K562 (cell line): ENCODE results near the gene C9orf50. TPM values are rescaled to one million over a fixed set of nuclear protein-coding genes. Genes with fewer than 3 reads are reported as not detected.

Experiments
- COPS2 ChIP-seq: fragments of 450-650 bp; conservative IDR thresholded peaks from 2 replicates; pipeline ENCODE4 v1.6.1; 2016; ENCODE audit warnings: mild to moderate bottlenecking, moderate library complexity
- ELF1 ChIP-seq: fragments of 200-800 bp; sonication (Bioruptor generic); IDR thresholded peaks from 2 replicates; pipeline ENCODE4 v1.6.1; 2016; ENCODE audit warnings: missing genetic modification characterization, missing compliant biosample characterization
- GABPB1 ChIP-seq: sonication (generic); formaldehyde crosslinking; IDR thresholded peaks from 2 replicates; pipeline ENCODE4 v1.8.0; 2022; ENCODE audit warnings: mild to moderate bottlenecking, missing genetic modification reagents
- GATA2 ChIP-seq: sonication (generic); formaldehyde crosslinking; IDR thresholded peaks from 2 replicates; pipeline ENCODE4 v1.4.0; 2020; ENCODE audit warnings: mild to moderate bottlenecking, missing genetic modification reagents
- GATAD2B ChIP-seq: fragments of 450-650 bp; IDR thresholded peaks from 2 replicates; pipeline ENCODE4 v1.6.1; 2017; ENCODE audit warnings: mild to moderate bottlenecking, borderline replicate concordance
- GTF2F1 ChIP-seq: IDR thresholded peaks from 2 replicates; pipeline ENCODE4 v1.6.1; 2011; ENCODE audit warnings: low read depth, low read length, improper control_type of control experiment
- HDAC2 ChIP-seq: fragments of 450-650 bp; IDR thresholded peaks from 2 replicates; pipeline ENCODE4 v1.6.1; 2016; ENCODE audit warnings: mild to moderate bottlenecking
- SETDB1 ChIP-seq: IDR thresholded peaks from one replicate; pipeline ENCODE4 v1.6.1; 2012; ENCODE audit warnings: low read length, control low read depth, inconsistent platforms
- SLC30A9 ChIP-seq: fragments of 250-450 bp; sonication (Bioruptor Pico); IDR thresholded peaks from 2 replicates; pipeline ENCODE4 v1.8.0; 2022; ENCODE audit warnings: mild to moderate bottlenecking, moderate library complexity
- TBP ChIP-seq: optimal IDR thresholded peaks from 2 replicates; pipeline ENCODE3; 2011; ENCODE audit warnings: low read depth, low read length, improper control_type of control experiment
- TFAM ChIP-seq: fragments of 250-450 bp; sonication (Bioruptor Pico); conservative IDR thresholded peaks from 2 replicates; pipeline ENCODE4 v1.5.0; 2021; ENCODE audit warnings: mild to moderate bottlenecking, moderate library complexity
- ZNF57 ChIP-seq: fragments of 450-650 bp; formaldehyde crosslinking; IDR thresholded peaks from 2 replicates; pipeline ENCODE4 v1.4.0; 2020; ENCODE audit warnings: mild to moderate bottlenecking, moderate library complexity
- ZNF76 ChIP-seq: fragments of 250-450 bp; sonication (Bioruptor Pico); IDR thresholded peaks from 2 replicates; pipeline ENCODE4 v1.4.0; 2020; ENCODE audit warnings: mild to moderate bottlenecking, moderate library complexity, borderline replicate concordance
- ZNF766 ChIP-seq: fragments of 200-800 bp; sonication (Bioruptor generic); conservative IDR thresholded peaks from 2 replicates; pipeline ENCODE4 v1.6.1; 2016; ENCODE audit warnings: missing genetic modification characterization, missing compliant biosample characterization
- polyA plus RNA-seq, 8 experiments: library from polyadenylated mRNA; depleted of rRNA in 4 of 8; stranded (reverse) in 5 of 8; unstranded in 3 of 8; fragments of >200 nt; fragmentation: Nextera tagmentation in 2 of 8; fragmentation: Illumina TruSeq in 1 of 8; extraction: Ambion mirVana in 2 of 8; extraction: Trizol in 1 of 8; gene quantifications; 2 replicates each; pipeline versions ENCODE4 v1.2.1 to v1.2.3, GENCODE V29; 2011 to 2014; ENCODE audit warnings: inconsistent platforms in 1 of 8, missing spikeins in 1 of 8
- total RNA-seq, 7 experiments: library from RNA; depleted of rRNA in 6 of 7; stranded (reverse); fragments of >200 nt in 6 of 7; fragmentation: Illumina TruSeq in 2 of 7; extraction: Trizol in 2 of 7; gene quantifications; 2 replicates each; pipeline versions ENCODE4 v1.2.1 to v1.2.3, GENCODE V29; 2011 to 2021; ENCODE audit warnings: low replicate concordance in 1 of 7
- TF ChIP-seq, protein P1 (sequence below): fragments of 250-450 bp; sonication (Bioruptor Pico); IDR thresholded peaks from 2 replicates; pipeline ENCODE4 v1.8.0; 2022; ENCODE audit warnings: moderate library complexity, mild to moderate bottlenecking, inconsistent platforms
- TF ChIP-seq, protein P2 (sequence below): fragments of 200-800 bp; sonication (Bioruptor generic); IDR thresholded peaks from 2 replicates; pipeline ENCODE4 v1.6.1; 2016; ENCODE audit warnings: missing genetic modification characterization, missing compliant biosample characterization
- TF ChIP-seq, protein P3 (sequence below): fragments of 450-650 bp; IDR thresholded peaks from 2 replicates; pipeline ENCODE4 v1.6.1; 2016; ENCODE audit warnings: low read depth, mild to moderate bottlenecking, moderate library complexity
- TF ChIP-seq, protein P4 (sequence below): sonication (generic); formaldehyde crosslinking; IDR thresholded peaks from 2 replicates; pipeline ENCODE4 v1.8.1; 2022; ENCODE audit warnings: missing genetic modification reagents

Gene C9orf50
- total and polyA plus RNA-seq, 9 of the 15 experiments (the other 6 are each of a cell fraction or from before 2014, with no cell fraction given): not detected

DNA sequence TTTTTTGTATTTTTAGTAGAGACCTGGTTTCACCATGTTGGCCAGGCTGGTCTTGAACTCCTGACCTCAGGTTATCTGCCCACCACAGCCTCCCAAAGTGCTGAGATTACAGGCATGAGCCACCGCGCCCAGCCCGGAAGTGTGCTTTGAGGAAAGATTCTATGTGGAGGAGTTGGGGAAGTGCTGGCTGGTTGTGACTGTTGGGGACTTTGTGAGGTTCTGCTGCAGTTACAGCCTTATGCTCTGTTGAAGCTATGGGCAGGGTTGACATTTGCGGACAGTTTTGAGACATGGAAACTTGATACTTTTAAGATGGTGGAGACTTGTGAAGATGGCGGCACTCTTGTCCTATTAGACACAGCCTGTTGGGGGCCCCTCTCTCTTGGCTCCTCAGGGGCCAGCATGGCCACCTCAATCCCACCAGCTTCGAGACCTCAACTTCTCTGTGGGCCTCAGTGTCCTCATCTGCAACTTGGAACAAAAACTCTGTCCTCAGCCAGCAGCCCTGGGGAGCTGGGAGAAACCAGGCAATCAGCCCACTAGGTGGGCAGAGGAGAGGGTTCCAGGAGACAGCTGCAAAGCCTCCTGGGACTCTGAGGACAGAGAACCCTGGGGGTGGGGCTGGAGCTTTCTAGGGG, 24.9 kb downstream of the C9orf50 start (continued):
- TF ChIP-seq, protein P1, sequence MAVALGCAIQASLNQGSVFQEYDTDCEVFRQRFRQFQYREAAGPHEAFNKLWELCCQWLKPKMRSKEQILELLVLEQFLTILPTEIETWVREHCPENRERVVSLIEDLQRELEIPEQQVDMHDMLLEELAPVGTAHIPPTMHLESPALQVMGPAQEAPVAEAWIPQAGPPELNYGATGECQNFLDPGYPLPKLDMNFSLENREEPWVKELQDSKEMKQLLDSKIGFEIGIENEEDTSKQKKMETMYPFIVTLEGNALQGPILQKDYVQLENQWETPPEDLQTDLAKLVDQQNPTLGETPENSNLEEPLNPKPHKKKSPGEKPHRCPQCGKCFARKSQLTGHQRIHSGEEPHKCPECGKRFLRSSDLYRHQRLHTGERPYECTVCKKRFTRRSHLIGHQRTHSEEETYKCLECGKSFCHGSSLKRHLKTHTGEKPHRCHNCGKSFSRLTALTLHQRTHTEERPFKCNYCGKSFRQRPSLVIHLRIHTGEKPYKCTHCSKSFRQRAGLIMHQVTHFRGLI (CRISPR knock-in tag): peak; percentile 89
- TF ChIP-seq, protein P2, sequence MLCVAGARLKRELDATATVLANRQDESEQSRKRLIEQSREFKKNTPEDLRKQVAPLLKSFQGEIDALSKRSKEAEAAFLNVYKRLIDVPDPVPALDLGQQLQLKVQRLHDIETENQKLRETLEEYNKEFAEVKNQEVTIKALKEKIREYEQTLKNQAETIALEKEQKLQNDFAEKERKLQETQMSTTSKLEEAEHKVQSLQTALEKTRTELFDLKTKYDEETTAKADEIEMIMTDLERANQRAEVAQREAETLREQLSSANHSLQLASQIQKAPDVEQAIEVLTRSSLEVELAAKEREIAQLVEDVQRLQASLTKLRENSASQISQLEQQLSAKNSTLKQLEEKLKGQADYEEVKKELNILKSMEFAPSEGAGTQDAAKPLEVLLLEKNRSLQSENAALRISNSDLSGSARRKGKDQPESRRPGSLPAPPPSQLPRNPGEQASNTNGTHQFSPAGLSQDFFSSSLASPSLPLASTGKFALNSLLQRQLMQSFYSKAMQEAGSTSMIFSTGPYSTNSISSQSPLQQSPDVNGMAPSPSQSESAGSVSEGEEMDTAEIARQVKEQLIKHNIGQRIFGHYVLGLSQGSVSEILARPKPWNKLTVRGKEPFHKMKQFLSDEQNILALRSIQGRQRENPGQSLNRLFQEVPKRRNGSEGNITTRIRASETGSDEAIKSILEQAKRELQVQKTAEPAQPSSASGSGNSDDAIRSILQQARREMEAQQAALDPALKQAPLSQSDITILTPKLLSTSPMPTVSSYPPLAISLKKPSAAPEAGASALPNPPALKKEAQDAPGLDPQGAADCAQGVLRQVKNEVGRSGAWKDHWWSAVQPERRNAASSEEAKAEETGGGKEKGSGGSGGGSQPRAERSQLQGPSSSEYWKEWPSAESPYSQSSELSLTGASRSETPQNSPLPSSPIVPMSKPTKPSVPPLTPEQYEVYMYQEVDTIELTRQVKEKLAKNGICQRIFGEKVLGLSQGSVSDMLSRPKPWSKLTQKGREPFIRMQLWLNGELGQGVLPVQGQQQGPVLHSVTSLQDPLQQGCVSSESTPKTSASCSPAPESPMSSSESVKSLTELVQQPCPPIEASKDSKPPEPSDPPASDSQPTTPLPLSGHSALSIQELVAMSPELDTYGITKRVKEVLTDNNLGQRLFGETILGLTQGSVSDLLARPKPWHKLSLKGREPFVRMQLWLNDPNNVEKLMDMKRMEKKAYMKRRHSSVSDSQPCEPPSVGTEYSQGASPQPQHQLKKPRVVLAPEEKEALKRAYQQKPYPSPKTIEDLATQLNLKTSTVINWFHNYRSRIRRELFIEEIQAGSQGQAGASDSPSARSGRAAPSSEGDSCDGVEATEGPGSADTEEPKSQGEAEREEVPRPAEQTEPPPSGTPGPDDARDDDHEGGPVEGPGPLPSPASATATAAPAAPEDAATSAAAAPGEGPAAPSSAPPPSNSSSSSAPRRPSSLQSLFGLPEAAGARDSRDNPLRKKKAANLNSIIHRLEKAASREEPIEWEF: peak; percentile 87; the same call in 1 of the 2 replicates
- peak; percentile 98 for TF ChIP-seq HDAC2
- no peak for TF ChIP-seq ZNF57
- TF ChIP-seq ELF1 (tag): peak; percentile 77
- TF ChIP-seq, protein P3, sequence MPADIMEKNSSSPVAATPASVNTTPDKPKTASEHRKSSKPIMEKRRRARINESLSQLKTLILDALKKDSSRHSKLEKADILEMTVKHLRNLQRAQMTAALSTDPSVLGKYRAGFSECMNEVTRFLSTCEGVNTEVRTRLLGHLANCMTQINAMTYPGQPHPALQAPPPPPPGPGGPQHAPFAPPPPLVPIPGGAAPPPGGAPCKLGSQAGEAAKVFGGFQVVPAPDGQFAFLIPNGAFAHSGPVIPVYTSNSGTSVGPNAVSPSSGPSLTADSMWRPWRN: peak; percentile 73
- TF ChIP-seq GATA2 (CRISPR knock-in tag): peak; percentile 78
- peak; percentile 78; the same call in 1 of the 2 replicates for TF ChIP-seq ZNF76 (CRISPR knock-in tag)
- TF ChIP-seq COPS2: no peak
- no peak for TF ChIP-seq GATAD2B
- TF ChIP-seq SLC30A9 (CRISPR knock-in tag): 0 out of 2 replicates have a peak, but pooled peaks have one; percentile 54
- peak; percentile 47 for TF ChIP-seq TBP
- TF ChIP-seq ZNF766 (CRISPR knock-in tag): peak; percentile 95
- TF ChIP-seq TFAM (CRISPR knock-in tag): no peak
- TF ChIP-seq GTF2F1: no peak
- peak; percentile 69 for TF ChIP-seq GABPB1
- TF ChIP-seq SETDB1: no peak
- TF ChIP-seq, protein P4, sequence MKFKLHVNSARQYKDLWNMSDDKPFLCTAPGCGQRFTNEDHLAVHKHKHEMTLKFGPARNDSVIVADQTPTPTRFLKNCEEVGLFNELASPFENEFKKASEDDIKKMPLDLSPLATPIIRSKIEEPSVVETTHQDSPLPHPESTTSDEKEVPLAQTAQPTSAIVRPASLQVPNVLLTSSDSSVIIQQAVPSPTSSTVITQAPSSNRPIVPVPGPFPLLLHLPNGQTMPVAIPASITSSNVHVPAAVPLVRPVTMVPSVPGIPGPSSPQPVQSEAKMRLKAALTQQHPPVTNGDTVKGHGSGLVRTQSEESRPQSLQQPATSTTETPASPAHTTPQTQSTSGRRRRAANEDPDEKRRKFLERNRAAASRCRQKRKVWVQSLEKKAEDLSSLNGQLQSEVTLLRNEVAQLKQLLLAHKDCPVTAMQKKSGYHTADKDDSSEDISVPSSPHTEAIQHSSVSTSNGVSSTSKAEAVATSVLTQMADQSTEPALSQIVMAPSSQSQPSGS: no peak
